Mammary epithelial cell (primary cell): ENCODE measurements around the gene SLC11A1.

Experiments used
- CTCF ChIP-seq, 2 donors: IDR thresholded peaks in 1 of 2; conservative IDR thresholded peaks in 1 of 2; 2 replicates each; pipeline ENCODE4 v1.5.1; 2011 to 2012; ENCODE audit warnings: inconsistent platforms in 2 of 2, low read length in 2 of 2, mild to moderate bottlenecking in 2 of 2, control low read depth in 1 of 2, low read depth in 1 of 2; ENCODE audit not compliant: insufficient read depth in 1 of 2; ENCODE audit errors: extremely low read depth in 1 of 2
- EZH2 ChIP-seq: IDR thresholded peaks from 2 replicates; pipeline ENCODE4 v1.6.1; 2012; ENCODE audit warnings: low read length, inconsistent platforms, borderline replicate concordance

DNA sequence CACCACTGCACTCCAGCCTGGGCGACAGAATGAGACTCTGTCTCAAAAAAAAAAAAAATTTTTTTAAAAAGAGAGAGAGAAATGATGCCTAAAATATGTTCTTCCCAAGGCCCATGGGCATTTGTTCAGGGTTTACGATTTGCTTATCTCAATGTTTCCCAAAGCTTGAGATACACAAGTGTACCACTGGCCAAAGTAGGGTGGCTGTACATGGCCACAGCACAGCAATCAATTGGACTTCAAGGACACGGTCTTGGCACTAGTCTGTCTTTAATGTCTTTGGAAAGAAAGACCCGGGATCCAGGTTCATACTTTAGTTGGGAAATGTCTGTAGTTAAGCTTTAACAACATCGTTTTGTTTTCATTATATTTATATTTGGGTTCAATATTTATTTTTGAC, 34.9 kb upstream of the SLC11A1 start:
- TF ChIP-seq CTCF (conservative IDR thresholded peaks at IDR 0.05 in 1 of 2, IDR thresholded peaks at IDR 0.05 in 1 of 2; ENCODE audit: extremely low read depth in 1 of 2, insufficient read depth in 1 of 2, low read depth in 1 of 2, low read length in 2 of 2) = no peak
- no peak for TF ChIP-seq EZH2
